B cell (primary cell): ENCODE data around the gene PLVAP. TPM values are rescaled to one million over a fixed set of nuclear protein-coding genes. Genes with fewer than 3 reads are reported as not detected.

Experiments used
- ATAC-seq: fragments of 200-7000 bp; cut with Tn5 transposase; one replicate; pipeline ENCODE4 v1.10.0; 2021; ENCODE audit warnings: low read depth, mild to moderate bottlenecking, moderate number of reproducible peaks, moderate library complexity
- CTCF ChIA-PET: fragments of 350-600 bp; sonication (Branson Sonifier 250); formaldehyde crosslinking; loops from one replicate; lab custom pipeline; 2021; ENCODE audit warnings: antibody characterized with exemption, inconsistent platforms; lab: Charles Lee
- POLR2A ChIA-PET: fragments of 350-600 bp; sonication (Branson Sonifier 250); formaldehyde crosslinking; loops from one replicate; lab custom pipeline; 2021; ENCODE audit warnings: antibody characterized with exemption; lab: Charles Lee
- DNase-seq: peaks from one replicate; pipeline ENCODE4 v3.0.0; 2013
- H2AFZ ChIP-seq: 2 replicates; pipeline ENCODE4 v1.6.1; 2012; ENCODE audit warnings: mild to moderate bottlenecking, low read depth, low read length; ENCODE audit not compliant: insufficient read depth, poor library complexity, severe bottlenecking
- H3K27ac ChIP-seq, 2 donors: 1 replicate in 1 of 2; 2 replicates in 1 of 2; pipeline ENCODE4 v1.5.1; 2012 to 2013; ENCODE audit warnings: low read length in 2 of 2, mild to moderate bottlenecking in 2 of 2, moderate library complexity in 1 of 2
- H3K27me3 ChIP-seq, 4 experiments: fragments of 200-600 bp in 1 of 4; sonication (generic) in 1 of 4; replicated peaks in 1 of 4; 1 replicate in 2 of 4; 2 replicates in 2 of 4; pipeline versions ENCODE4 v1.6.1 to v1.7.0; 2013 to 2016; ENCODE audit warnings: low read length in 3 of 4, mild to moderate bottlenecking in 2 of 4, mixed read lengths in 1 of 4, moderate library complexity in 1 of 4; ENCODE audit not compliant: insufficient read depth in 4 of 4, control insufficient read depth in 3 of 4; ENCODE audit errors: control extremely low read depth in 1 of 4
- H3K36me3 ChIP-seq, 2 experiments: replicated peaks in 1 of 2; 1 replicate in 1 of 2; 2 replicates in 1 of 2; pipeline versions ENCODE4 v1.6.1 to v1.7.1; 2013; ENCODE audit warnings: low read length in 1 of 2; ENCODE audit not compliant: insufficient read depth in 2 of 2, control insufficient read depth in 1 of 2; ENCODE audit errors: control extremely low read depth in 1 of 2, extremely low read depth in 1 of 2
- H3K4me1 ChIP-seq, 2 donors: fragments of 200-600 bp in 1 of 2; sonication (generic) in 1 of 2; 1 replicate in 1 of 2; 2 replicates in 1 of 2; pipeline versions ENCODE4 v1.5.1 to v1.6.1; 2013 to 2017; ENCODE audit warnings: low read length in 2 of 2; ENCODE audit not compliant: control insufficient read depth in 2 of 2, insufficient read depth in 2 of 2
- H3K4me2 ChIP-seq: replicated peaks from 2 replicates; pipeline ENCODE3; 2012; ENCODE audit warnings: mild to moderate bottlenecking, low read depth, low read length; ENCODE audit not compliant: poor library complexity, severe bottlenecking
- H3K4me3 ChIP-seq, 5 experiments: fragments of 200-600 bp in 1 of 5; sonication (generic) in 1 of 5; 1 replicate in 3 of 5; 2 replicates in 2 of 5; pipeline versions ENCODE4 v1.5.1 to v1.7.0; 2011 to 2016; ENCODE audit warnings: low read length in 4 of 5, mild to moderate bottlenecking in 4 of 5, low read depth in 2 of 5, control low read depth in 1 of 5, moderate library complexity in 1 of 5; ENCODE audit not compliant: insufficient read depth in 1 of 5; ENCODE audit errors: control extremely low read depth in 1 of 5, extremely low read depth in 1 of 5
- H3K79me2 ChIP-seq: fragments of 200-600 bp; sonication (generic); one replicate; pipeline ENCODE4 v1.6.0; 2016; ENCODE audit warnings: low read length; ENCODE audit not compliant: control insufficient read depth, insufficient read depth
- H3K9ac ChIP-seq: fragments of 200-600 bp; sonication (generic); 2 replicates; pipeline ENCODE4 v1.6.1; 2017; ENCODE audit warnings: mild to moderate bottlenecking, low read length, moderate library complexity
- H3K9me3 ChIP-seq, 3 donors: one replicate each; pipeline versions ENCODE4 v1.6.1 to v1.7.1; 2013; ENCODE audit warnings: low read length in 2 of 3; ENCODE audit not compliant: control insufficient read depth in 2 of 3, insufficient read depth in 1 of 3; ENCODE audit errors: control extremely low read depth in 1 of 3
- H4K20me1 ChIP-seq: 2 replicates; pipeline ENCODE4 v1.6.0; 2012; ENCODE audit warnings: mild to moderate bottlenecking, low read length; ENCODE audit not compliant: insufficient read depth, control insufficient read depth, poor library complexity, severe bottlenecking
- H3K27ac Mint-ChIP-seq: one replicate; pipeline ENCODE4 v1.8.0; 2021; ENCODE audit warnings: mixed read lengths
- H3K27me3 Mint-ChIP-seq: one replicate; pipeline ENCODE4 v1.8.0; 2021; ENCODE audit warnings: mixed read lengths
- H3K4me1 Mint-ChIP-seq: one replicate; pipeline ENCODE4 v1.8.0; 2021; ENCODE audit warnings: mixed read lengths
- H3K4me3 Mint-ChIP-seq: one replicate; pipeline ENCODE4 v1.8.0; 2021; ENCODE audit warnings: mixed read lengths
- H3K9me3 Mint-ChIP-seq: one replicate; pipeline ENCODE4 v1.8.0; 2022; ENCODE audit warnings: mixed read lengths; ENCODE audit not compliant: insufficient read depth
- CTCF ChIP-seq: fragments of 200-600 bp; IDR thresholded peaks from one replicate; pipeline ENCODE4 v1.8.0; 2022; ENCODE audit warnings: antibody characterized with exemption, mild to moderate bottlenecking
- EZH2 ChIP-seq: IDR thresholded peaks from 2 replicates; pipeline ENCODE4 v1.6.1; 2012; ENCODE audit warnings: borderline replicate concordance, low read depth, mild to moderate bottlenecking, moderate library complexity, low read length; ENCODE audit not compliant: insufficient read depth, poor library complexity, severe bottlenecking
- WGBS: methylation state at CpG from one replicate; pipeline ENCODE4 v1.1.5; 2013; ENCODE audit warnings: missing lambda C conversion rate; ENCODE audit not compliant: insufficient coverage; 5-methylcytosine and 5-hydroxymethylcytosine counted together
- intact Hi-C: fragments of 100-400 bp; cut with micrococcal nuclease; formaldehyde crosslinking; loops from one replicate; pipeline ENCODE4 v1.10.0; 2022
- polyA plus RNA-seq: library from polyadenylated mRNA; depleted of rRNA; stranded (reverse); fragments of >200 nt; gene quantifications from 2 replicates; pipeline ENCODE4 v1.2.3, GENCODE V29; 2012
- total RNA-seq, 2 donors: library from RNA; stranded (reverse); fragments of 120-200 nt in 1 of 2; gene quantifications; 1 replicate in 1 of 2; 2 replicates in 1 of 2; pipeline versions ENCODE4 v1.2.3 to v1.2.4, GENCODE V29; 2013 to 2022

PLVAP gene
- total and polyA plus RNA-seq, 2 donors (not counting 1 experiment from before 2014, with no cell fraction given) = 0.06 TPM; not detected in 1

GRCh38 chr19:17303940-17304267 lies 73.2 kb downstream of the PLVAP start:
- no peak for DNase-seq
- peaks cover 41% of the 10 kb centered on the region for H3K4me1 Mint-ChIP-seq
- intact Hi-C loops = loop anchor here (10.0 kb wide), 1 partner anchor 409 kb away; no protein-coding TSS in a partner anchor

More at GRCh38 chr19:17303940-17304267, 73.2 kb downstream of the PLVAP start:
- H3K9me3 Mint-ChIP-seq = no peaks in the 10 kb centered on the region
- H3K27ac Mint-ChIP-seq = no peak overlapping the region
- peak overlapping the region; percentile 85 for H3K4me3 Mint-ChIP-seq
- Histone ChIP-seq H3K4me3 (peak overlapping the region in 1 of 5 experiments; percentile 86), H3K27ac (no peak overlapping the region), H3K9ac (peak overlapping the region; percentile 90), H3K79me2 (peaks cover 33% of the 10 kb centered on the region), H2AFZ (peak overlapping the region; percentile 97), H4K20me1 (no peaks in the 10 kb centered on the region), H3K36me3 (no peaks in the 10 kb centered on the region), H3K27me3 (no peaks in the 10 kb centered on the region), H3K9me3 (no peaks in the 10 kb centered on the region), H3K4me1 (peaks cover 30 to 42% of the 10 kb centered on the region in 2 donors), H3K4me2 (peak overlapping the region; percentile 99)
- no peak for ATAC-seq
- WGBS = 97% methylated on average over 9 of the region's 12 CpGs
- no peak for TF ChIP-seq CTCF
- no peak for TF ChIP-seq EZH2
- ChIA-PET CTCF (interaction anchor here (0.9 to 2.9 kb wide), 6 partner anchors 8 to 82 kb away, joined by 3 to 13 read pairs (median 6); partner anchors contain the start of gene BABAM1), POLR2A (interaction anchor here (0.5 to 1.0 kb wide), 3 partner anchors 11 to 632 kb away, joined by 3 to 7 read pairs (median 3); no protein-coding TSS in a partner anchor)
- no peaks in the 10 kb centered on the region for H3K27me3 Mint-ChIP-seq
